Uterus (tissue), 2 donors: ENCODE data around the gene KLHDC4.

ENCODE experiments used
- CTCF ChIP-seq, 4 experiments: fragments of 200-600 bp in 2 of 4; fragments of 450-650 bp in 2 of 4; sonication (generic) in 2 of 4; IDR thresholded peaks; one replicate each; pipeline ENCODE4 v1.5.1; 2016 to 2019; ENCODE audit warnings: antibody characterized with exemption in 4 of 4, mild to moderate bottlenecking in 2 of 4, moderate library complexity in 1 of 4
- POLR2A ChIP-seq, 2 donors: fragments of 450-650 bp; IDR thresholded peaks; one replicate each; pipeline ENCODE4 v1.6.1; 2016; ENCODE audit warnings: antibody characterized with exemption in 2 of 2, mild to moderate bottlenecking in 1 of 2, moderate library complexity in 1 of 2

- TF ChIP-seq CTCF (IDR thresholded peaks at IDR 0.05) (no peak), POLR2A (IDR thresholded peaks at IDR 0.05) (no peak)
Observed at GRCh38 chr16:87692756-87693155, 73.0 kb downstream of the KLHDC4 start.
